PFSK-1 (cell line): ENCODE results near the gene LGALS9.

Experiments
- FOXP2 ChIP-seq: optimal IDR thresholded peaks from 2 replicates; pipeline ENCODE3; 2011; ENCODE audit warnings: borderline replicate concordance, control low read depth, inconsistent platforms; ENCODE audit not compliant: insufficient read depth; ENCODE audit errors: extremely low read length, extremely low read depth
- POLR2AphosphoS5 ChIP-seq: IDR thresholded peaks from 2 replicates; pipeline ENCODE4 v1.6.1; 2012; ENCODE audit warnings: low read depth, mild to moderate bottlenecking, control low read depth, low read length, moderate library complexity
- REST ChIP-seq, 2 experiments: IDR thresholded peaks; 2 replicates each; pipeline versions ENCODE4 v1.6.1 to v1.8.0; 2011 to 2012; ENCODE audit warnings: low read depth in 2 of 2, low read length in 2 of 2, control low read depth in 1 of 2, inconsistent platforms in 1 of 2, mild to moderate bottlenecking in 1 of 2, moderate library complexity in 1 of 2; ENCODE audit not compliant: insufficient read depth in 1 of 2
- SIN3A ChIP-seq: IDR thresholded peaks from 2 replicates; pipeline ENCODE4 v1.6.1; 2012; ENCODE audit warnings: mild to moderate bottlenecking, low read length, moderate library complexity, borderline replicate concordance; ENCODE audit not compliant: insufficient read depth
- TAF1 ChIP-seq: IDR thresholded peaks from 2 replicates; pipeline ENCODE4 v1.6.1; 2012; ENCODE audit warnings: low read length, control low read depth, borderline replicate concordance; ENCODE audit not compliant: insufficient read depth

LGALS9 gene

GRCh38 chr17:27597188-27597580 is 33.8 kb upstream of the LGALS9 start:
- no peak for TF ChIP-seq TAF1
- no peak for TF ChIP-seq SIN3A
- TF ChIP-seq POLR2AphosphoS5 = no peak
- no peak for TF ChIP-seq REST (IDR thresholded peaks at IDR 0.05; ENCODE audit: insufficient read depth in 1 of 2, low read depth in 2 of 2, low read length in 2 of 2)
- no peak for TF ChIP-seq FOXP2

DNA sequence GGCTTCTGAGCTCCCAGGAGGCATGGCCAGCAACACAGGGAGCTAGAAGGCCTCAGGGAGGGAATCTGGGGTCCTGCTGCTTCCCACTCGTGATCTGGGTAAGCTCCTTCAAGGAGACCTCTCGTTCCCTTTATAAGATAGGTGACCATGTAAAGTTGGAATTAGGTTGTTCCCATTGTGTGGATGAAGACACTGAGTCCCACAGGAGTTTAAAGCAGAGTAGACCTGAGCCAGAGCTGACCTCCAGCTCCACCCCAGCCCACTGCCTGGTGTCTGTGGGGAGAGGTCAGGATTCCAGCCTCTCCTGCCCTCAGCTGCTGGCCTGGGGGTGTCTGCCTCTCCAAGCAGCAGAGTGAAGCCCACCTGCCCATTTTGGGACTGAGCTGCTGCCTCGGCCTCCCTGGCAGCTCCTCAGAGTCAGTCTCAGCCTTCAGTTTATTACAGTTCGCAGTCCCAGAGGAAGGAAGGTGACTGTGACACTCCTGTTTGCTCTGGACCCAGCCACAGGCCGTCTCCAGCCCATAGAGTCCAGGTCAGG is 33.1 kb upstream of the LGALS9 start:
- no peak for TF ChIP-seq REST (IDR thresholded peaks at IDR 0.05; ENCODE audit: insufficient read depth in 1 of 2, low read depth in 2 of 2, low read length in 2 of 2)
- no peak for TF ChIP-seq TAF1

GRCh38 chr17:27598337-27599050 is 32.5 kb upstream of the LGALS9 start:
- TF ChIP-seq REST (IDR thresholded peaks at IDR 0.05; ENCODE audit: insufficient read depth in 1 of 2, low read depth in 2 of 2, low read length in 2 of 2) (no peak), POLR2AphosphoS5 (no peak), SIN3A (no peak), FOXP2 (no peak), TAF1 (no peak)

- TF ChIP-seq TAF1 (no peak), REST (IDR thresholded peaks at IDR 0.05; ENCODE audit: insufficient read depth in 1 of 2, low read depth in 2 of 2, low read length in 2 of 2) (no peak), FOXP2 (no peak), POLR2AphosphoS5 (no peak), SIN3A (no peak)
These were observed 30.5 kb upstream of the LGALS9 start for GRCh38 chr17:27600471-27600870.
